NCI-H187 treated with DMSO at 0.1 percent for 48 hours (cell line): ENCODE measurements around the gene GLT8D2.

Source experiments
- DNase-seq: peaks from one replicate; lab custom pipeline; 2025; lab: John Stamatoyannopoulos, UW

Gene GLT8D2

DNA sequence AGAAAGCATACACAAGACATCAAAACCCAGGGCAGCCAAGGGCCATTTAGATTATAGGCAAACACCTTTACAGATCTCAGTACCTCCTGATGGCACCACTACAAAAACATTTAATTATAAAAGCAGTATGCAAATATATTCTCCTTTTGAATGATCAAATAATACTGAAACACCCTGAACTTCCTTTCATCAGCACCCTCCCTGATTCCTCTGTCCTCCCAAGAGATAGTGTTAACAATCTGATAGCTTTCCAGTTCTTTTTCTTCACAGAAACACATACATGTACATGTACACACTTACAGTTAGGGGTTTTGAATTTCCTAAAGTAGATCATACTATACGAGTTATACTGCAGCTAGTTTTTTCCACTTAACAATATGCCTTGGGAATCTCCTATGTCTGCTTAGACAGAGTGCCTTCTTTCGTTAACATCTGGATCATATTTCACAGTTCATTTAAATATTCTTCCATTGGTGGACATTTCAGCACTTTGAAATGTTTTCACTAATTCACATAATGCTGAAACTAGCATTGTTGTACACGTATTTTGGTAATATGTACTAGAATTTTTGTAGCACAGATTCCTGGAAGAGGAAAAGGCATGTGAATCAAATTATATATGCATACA is 49.1 kb downstream of the GLT8D2 start:
- DNase-seq = no peak

DNA sequence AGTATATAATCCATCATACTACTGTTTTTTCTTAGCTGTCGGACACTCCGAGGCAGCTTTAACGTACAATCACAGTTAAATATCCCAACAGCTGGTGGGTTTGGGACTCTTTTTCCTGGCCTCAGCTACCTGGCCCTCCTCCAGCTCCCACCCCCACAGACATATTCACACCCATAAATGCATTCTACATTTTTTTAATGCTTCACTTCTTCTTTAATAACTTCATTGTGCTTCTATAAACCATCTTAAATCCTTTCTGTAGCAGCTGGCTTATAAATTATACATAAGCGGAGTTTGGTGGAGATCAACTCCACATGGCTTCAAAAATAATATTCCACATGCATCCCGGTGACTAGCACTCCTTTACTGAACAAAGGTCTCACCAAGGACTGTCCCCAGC is 51.0 kb downstream of the GLT8D2 start:
- DNase-seq = no peak

DNA sequence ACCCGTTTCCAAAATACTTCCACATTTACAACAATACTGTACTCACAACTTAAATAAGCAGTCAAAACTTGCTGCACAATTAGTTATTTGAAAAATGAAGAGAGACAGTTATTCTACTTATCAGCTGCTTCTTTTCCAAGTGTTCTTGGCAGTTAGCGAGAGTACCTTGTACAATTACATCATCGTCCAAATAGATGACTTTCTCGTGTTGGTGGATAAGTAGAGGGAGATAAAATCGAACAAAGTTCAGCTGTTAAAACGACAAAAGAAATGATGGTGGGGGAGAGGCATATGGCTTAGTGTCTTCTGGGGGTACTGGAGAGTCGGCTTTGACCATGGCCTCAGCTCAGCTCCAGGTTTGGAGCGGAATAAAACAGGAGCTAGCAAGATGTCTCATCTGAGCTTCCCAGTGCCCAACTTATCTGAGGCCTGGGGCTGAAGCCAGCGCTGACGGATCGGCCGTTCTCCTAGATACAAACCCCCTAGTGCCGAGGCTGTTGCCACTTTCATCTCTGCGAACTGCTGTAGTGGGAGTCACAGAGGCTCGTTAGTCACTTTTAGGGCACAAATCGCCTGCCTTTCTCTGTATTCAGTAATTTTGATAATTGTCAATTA is 52.6 kb downstream of the GLT8D2 start:
- DNase-seq = no peak

DNA sequence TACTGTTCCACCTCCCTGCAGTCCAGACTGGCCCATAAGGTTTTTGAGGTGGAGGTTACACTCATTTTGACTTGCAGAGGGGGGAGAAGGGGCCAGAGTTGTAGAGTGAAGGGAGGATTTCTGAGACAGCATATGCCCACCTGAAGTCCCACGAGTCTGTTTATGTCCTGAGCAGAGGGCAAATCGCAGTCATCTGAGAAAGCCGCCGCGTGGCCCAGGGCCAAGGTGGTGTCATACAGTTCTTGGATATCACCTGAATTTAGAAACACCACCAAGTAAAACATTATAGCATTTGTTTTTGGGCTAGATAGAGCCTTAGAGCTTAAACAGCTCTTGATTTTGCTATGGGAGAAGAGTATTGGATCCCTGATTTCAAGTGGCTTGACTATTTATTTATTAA is 53.4 kb downstream of the GLT8D2 start:
- DNase-seq = no peak

DNA sequence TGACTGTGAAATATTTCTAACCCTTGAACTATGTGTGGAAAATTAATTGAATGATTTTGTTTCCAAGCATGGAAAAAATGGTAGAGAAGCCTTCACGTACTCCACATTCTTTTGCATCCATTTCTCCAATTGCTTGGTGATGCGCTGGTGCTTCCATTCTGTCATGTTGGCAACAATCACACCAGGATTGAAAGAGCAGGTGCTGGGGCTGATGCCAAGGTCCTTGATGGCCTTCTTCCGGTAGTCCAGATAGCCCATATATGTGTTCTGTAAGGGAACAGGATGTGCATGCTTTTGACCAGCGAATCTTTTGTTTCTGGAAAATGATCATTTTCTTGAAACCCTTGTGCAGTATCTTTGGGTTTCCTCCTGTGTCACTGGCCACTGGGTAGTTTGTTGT is 55.8 kb downstream of the GLT8D2 start:
- no peak for DNase-seq

DNA sequence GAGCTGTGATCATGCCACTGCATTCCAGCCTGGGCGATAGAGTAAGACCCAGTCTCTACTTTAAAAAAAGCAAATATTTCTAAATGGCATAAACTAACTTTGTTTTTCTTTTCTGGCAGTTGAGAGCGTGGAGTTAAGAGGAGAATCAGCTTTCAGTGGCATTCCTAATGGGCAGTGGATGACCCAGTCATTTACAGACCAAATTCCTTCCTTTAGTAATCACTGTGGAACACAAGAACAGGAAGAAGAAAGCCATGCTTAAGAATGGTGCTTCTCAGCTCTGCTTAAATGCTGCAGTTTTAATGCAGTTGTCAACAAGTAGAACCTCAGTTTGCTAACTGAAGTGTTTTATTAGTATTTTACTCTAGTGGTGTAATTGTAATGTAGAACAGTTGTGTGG is 63.2 kb downstream of the GLT8D2 start:
- no peak for DNase-seq

DNA sequence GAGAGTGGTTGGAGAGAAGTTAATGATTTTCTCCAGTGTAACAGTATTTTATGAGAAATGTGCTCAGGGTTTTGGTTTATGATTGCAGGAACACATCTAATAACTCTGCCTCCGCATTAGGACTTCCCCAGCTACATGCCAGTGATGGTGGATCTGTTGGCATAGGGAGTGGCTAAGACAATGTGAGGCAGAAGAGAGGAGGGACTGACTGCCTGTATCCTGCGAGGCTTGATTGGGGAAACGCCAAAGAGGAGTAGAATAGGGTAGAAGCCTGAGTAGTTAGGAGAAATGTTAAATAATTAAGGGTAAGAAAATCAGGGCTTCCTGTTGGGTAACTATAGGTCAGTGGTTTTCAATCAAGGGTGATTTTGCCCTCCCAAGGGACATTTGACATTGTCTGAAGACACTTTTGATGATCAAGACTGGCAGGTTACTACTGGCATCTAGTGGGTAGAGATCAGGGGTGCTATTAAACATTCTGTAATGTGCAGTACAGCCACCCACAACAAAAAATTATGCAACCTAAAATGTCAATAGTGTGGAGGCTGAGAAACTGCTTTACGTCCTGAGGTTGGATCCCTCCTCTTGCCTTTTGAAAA is 71.5 kb downstream of the GLT8D2 start:
- DNase-seq = no peak

DNA sequence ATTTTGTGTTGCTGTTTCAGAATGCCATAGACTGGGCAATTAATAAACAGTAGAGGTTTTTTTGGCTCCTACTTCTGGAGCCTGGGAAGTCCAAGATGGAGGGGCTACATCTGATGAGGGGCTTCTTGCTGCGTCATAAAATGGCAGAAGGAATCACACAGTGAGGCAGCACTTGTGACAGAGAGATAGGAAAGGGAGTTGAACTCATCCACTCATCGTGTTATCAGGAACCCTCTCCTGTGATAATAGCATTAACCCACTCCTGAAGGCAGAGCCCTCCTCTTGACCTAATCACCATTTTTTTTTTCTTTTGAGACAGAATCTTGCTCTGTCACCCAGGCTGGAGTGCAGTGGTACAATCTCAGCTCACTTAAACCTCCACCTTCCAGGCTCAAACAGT is 74.6 kb downstream of the GLT8D2 start:
- no peak for DNase-seq

DNA sequence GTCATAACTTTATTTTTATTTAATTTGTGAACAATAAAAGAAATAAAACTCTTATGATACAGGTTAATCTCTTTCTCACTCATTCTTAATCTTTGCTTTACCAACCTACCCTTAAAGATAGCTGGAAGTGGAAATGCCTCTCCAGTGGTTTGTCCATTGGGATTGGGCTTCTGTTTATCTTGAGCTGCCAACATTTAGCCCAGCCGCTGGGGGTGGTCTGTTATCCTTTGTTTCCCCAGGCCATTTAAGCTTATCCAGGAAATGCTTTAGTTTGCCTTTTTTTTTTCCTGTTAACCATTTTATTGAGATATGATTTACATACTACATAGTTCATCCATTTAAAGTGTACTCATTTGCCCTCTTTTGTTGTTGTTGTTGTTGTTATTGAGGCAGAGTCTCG is 76.1 kb downstream of the GLT8D2 start:
- DNase-seq = no peak

DNA sequence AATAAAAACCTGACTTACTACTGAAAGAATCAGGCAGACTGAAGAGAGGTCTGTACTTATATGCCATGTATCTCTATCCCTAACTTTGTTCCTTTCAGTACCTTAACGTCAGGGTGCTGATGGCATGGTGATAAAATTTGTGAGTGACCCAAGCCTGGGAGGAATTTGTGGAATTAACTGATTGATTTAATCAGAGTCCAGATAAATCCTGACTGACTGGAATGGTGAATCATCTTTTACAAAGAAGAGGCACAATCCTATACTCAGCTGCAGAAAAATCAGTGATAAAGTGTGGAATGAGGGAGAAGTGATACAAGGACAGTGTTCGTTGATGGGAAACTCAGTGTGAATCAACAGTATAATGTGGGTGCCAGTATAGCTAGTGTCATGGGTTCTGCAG is 80.6 kb downstream of the GLT8D2 start:
- DNase-seq = no peak

DNA sequence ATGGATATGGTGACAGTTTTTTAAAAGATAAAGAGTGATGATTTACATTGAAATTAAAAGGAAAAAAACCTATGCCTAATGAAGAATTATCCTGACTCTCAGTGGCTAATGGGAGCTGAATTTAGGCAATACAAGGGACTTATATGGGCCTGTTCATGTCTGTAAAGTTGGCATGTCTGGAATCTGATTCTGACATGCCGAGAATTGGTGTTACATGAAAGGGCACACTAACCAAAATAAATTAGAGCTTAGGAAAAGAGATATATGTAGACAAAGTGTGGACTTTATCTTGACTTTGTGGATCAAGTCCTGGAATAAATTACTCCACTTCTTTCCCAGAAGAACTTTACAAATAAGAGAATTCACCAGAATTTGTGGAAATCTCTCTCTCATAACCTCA is 83.3 kb downstream of the GLT8D2 start:
- DNase-seq = no peak

DNA sequence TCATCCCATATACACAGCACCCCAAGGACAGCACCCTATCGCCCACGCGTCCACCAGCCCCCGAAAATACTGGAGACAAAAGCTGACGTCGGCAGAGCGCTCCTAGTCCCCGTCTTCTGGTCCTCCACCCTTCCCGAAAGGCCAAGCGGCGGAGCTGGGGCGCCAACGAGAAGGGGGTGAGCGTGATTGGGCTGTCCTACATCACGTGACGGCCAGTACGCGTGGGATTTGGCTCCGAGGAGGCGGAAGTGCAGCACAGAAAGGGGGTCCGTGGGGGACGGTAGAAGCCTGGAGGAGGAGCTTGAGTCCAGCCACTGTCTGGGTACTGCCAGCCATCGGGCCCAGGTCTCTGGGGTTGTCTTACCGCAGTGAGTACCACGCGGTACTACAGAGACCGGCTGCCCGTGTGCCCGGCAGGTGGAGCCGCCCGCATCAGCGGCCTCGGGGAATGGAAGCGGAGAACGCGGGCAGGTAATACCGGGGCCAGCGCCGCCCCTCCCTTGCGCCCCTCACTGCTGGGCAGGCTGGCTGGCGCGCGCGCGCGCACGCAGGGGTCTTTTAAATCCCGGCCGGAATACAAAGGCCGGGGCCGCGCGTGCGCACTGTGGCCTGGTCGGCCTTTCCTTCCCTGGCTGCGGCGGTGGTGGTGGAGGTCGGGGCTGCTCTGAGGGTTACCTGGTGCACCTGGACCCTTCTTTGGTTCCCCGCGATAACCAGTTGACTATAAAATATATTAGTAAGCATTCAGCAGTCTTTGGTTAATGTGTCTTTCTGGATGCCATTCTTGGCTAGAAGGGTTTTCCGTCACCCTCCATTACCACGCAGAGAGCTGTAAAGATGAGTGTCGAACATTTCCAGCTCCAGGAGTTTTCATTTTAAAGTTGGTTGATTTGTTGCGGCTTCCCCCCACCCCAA is 84.1 kb downstream of the GLT8D2 start, which contains the start of gene TDG:
Gene TDG (plus strand): TSS at position 283 of the 915 bp plus-strand sequence. CDS start 166 bp downstream, at position 449.
- DNase-seq = peak; percentile 99

DNA sequence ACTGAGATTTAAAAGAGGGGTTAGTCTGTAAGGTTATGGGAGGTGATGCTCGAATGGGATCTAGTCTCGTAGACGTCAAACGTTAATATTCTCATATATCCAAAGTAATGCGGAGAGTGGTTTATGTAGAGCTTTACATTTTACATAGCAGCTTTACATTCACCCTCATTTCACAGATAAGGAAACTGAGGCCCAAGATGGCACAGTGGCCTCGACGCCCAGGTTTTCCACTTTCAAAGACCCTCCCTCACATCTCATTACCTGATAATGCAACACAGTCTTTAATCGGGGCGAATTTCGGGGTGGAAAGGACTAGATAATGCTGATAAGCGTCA is 84.8 kb downstream of the GLT8D2 start:
- DNase-seq = no peak

DNA sequence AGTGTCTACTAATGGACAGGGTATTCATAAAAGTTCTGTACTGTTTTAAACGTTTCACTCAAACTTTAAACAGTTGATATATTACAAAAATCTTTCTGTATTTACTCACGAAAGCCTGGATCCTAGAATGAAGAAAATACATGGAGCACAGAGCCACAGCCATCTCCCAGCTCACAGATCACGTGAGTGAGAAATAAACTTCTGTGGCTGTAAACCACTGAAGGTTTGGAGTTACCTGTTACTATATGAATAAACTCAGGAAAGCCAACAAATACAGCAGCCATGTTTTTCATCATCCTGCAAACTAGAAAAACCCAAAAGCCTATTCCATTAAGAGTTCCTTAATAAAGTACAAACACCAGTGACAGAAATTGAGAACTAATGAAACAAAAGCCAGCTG is 85.2 kb downstream of the GLT8D2 start:
- no peak for DNase-seq

DNA sequence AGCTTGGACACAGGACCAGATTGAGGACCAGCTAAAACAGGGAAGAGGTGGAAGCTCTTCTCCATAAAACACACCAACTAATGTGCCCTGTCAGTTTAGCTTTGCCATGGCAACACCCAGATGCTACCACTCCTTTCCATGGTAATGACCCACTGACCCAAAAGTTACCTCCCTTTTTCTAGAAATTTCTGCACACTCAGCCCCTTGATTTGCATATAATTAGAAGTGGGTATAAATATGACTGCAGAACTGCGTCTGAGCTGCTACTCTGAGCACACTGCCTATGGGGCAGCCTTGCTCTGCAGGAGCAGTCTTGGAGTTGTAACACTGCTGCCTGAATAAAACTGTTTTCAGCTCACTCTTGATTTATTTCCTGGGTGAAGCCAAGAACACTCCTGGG is 87.5 kb downstream of the GLT8D2 start:
- DNase-seq = no peak

DNA sequence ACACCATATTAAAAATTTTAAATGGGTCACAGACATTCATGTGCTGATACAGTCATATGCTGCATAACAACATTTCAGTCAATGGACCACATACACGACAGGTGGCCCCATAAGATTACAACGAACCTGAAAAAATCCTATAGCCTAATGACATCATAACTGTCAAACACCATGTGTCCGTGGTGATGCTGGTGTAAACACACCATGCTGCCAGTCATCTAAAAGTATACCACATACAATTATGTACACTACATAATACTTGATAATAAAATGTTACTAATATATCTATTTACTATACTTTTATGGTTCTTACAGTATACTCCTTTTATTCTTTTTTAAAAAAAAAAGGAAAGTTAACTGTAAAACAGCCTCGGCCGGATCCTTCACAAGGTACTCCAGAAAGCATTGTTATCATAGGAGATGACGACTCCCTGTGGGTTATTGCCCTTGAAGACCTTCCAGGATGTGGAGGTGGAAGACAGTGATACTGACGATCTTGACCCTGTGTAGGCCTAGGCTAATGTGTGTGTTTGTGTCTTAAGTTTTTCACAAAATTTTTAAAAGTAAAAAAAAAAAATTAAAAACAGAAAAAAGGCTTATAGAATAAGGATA is 89.3 kb downstream of the GLT8D2 start:
- DNase-seq = no peak

DNA sequence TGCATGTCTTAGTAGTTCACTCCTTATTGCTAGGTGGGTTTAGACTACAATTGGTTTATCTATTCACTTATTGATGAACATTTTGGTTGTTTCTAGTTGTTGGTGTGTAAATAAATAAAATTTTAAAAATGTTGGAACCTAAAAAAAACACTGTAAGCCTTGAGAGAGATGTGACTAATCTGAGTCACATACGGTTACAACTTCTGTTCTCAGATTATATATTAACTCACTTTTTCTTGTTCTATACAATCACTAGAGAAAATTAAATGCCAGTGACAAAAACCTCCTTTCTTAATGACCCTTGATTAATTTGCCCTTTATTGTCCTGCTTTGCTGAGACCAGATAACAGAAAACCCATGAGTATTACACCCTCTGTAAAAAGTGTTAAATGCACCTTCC is 91.4 kb downstream of the GLT8D2 start:
- no peak for DNase-seq

DNA sequence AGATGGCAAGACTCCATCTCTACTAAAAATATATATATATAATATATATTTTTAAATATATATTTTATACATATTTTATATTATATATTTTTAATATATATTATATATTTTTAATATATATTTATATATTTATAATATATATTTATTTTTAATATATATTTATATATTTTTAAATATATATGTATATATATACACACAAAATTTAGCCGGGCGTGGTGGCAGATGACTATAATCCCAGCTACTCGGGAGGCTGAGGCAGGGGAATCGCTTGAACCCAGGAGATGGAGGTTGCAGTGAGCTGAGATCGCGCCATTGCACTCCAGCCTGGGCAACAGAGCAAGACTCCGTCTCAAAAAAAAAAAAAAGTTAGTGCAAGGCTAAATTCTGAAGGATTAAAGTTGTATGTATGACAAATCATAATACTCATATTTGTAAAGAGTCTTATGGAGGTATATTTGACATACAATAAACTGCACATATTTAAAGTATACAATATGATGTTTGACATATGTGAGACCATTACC is 92.1 kb downstream of the GLT8D2 start:
- no peak for DNase-seq

DNA sequence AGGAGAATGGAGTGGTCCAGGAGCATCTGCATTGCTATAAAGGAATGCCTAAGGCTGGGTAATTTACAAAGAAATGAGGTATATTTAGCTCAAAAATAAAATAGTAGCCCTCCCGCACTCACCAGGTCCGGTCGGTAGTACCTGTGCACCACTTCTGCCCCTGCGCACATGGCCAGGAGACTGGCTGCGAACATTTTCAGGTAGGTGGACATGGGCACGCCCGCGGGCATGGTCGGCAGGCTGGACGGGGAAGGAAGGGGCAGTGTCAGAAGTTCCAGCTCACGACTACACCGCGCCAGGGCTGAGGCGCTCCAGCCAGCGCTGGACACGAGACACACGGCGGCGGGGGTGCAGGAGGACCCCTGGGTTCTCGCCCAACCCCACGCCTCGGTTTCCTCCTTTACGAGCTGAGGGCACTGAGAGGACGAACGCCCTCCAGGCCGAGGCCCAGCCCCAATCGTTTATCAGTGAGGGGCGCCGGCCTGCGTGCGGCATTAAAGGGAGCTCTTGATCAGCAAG is 93.4 kb downstream of the GLT8D2 start:
- no peak for DNase-seq

DNA sequence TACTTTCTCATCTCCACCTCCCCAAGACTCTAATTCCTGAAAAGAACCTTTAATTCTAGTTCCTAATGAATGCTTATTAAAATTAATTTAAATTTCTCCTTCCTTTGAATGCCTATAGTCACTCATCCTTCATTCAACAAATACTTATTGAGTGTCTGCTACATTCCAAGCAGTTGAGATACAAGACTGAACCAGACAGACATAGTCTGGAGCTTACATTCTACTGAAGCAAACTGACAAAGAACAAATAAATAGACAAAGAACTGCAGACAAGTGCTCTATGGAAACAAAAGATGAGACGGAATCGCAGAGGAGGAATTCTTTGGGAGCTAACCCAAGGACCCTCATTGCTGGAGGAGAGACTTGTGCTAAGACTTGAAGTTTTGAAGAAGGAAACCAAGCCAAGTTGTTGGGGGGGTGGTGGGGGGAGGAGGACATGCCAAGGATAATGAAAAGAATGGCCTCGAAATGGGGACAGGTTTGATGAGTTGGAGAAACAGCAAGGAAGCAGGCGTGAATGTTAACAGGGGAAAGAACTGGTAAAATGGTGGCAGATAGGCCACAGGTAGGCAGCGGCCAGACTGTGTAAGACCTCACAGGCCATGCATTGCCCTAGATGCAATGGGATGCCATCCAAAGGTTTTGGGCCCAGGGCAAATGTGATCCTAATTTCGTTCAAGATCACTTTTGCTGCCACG is 94.0 kb downstream of the GLT8D2 start:
- no peak for DNase-seq

DNA sequence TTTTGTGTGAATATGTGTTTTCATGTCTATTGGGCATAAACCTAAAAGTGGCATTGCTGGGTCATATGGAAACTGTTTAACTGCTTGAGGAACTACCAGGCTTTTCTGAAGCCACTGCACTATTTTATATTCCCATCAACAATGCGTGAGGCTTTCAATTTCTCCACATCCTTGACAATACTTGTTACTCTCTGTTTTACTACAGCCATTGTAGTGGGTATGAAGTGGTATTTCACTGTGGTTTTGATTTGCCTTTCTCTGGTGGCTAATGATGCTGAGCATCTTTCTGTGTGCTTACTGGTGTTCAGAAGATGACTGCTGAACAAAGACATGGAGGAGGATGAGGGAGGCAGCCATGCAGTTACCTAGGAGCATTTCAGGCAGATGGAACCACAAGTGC is 97.5 kb downstream of the GLT8D2 start:
- no peak for DNase-seq
